Tibial nerve (tissue), 4 donors: ENCODE data around the gene DEGS1.

Source experiments
- CTCF ChIP-seq, 5 experiments: fragments of 200-600 bp in 3 of 5; fragments of 450-650 bp in 2 of 5; sonication (generic) in 3 of 5; IDR thresholded peaks; one replicate each; pipeline ENCODE4 v1.5.1; 2016 to 2019; ENCODE audit warnings: antibody characterized with exemption in 5 of 5, mild to moderate bottlenecking in 3 of 5, moderate library complexity in 2 of 5
- EP300 ChIP-seq, 2 donors: sonication (generic); formaldehyde crosslinking; IDR thresholded peaks; one replicate each; pipeline ENCODE4 v1.6.1; 2017; ENCODE audit warnings: antibody characterized with exemption in 2 of 2, mild to moderate bottlenecking in 1 of 2
- POLR2A ChIP-seq, 2 donors: fragments of 450-650 bp; IDR thresholded peaks; one replicate each; pipeline ENCODE4 v1.6.1; 2017; ENCODE audit warnings: antibody characterized with exemption in 2 of 2, mild to moderate bottlenecking in 2 of 2, moderate library complexity in 2 of 2

GRCh38 chr1:224234017-224234416, 51.0 kb downstream of the DEGS1 start:
- TF ChIP-seq POLR2A (IDR thresholded peaks at IDR 0.05), result no peak
- TF ChIP-seq CTCF (IDR thresholded peaks at IDR 0.05), result no peak
- TF ChIP-seq EP300 (IDR thresholded peaks at IDR 0.05), result no peak
